ENCODE measurements around the gene EXOC3L1.

The EXOC3L1 gene

GRCh38 chr16:67163164-67163998 lies 26.6 kb downstream of the EXOC3L1 start:
- DNase-seq (ENCODE audit: insufficient read length, low spot score), result no peak
- TF ChIP-seq CTCF (IDR thresholded peaks at IDR 0.05; ENCODE audit: insufficient read depth, missing control alignments), result no peak
- FAIRE-seq, result no peak

- FAIRE-seq (no peak), DNase-seq (ENCODE audit: insufficient read length, low spot score) (no peak)
- no peak for TF ChIP-seq CTCF (IDR thresholded peaks at IDR 0.05; ENCODE audit: insufficient read depth, missing control alignments)
Observed at GRCh38 chr16:67162506-67163163, 27.3 kb downstream of the EXOC3L1 start.

GRCh38 chr16:67161595-67162058 lies 28.3 kb downstream of the EXOC3L1 start:
- FAIRE-seq (no peak), DNase-seq (ENCODE audit: insufficient read length, low spot score) (no peak)
- no peak for TF ChIP-seq CTCF (IDR thresholded peaks at IDR 0.05; ENCODE audit: insufficient read depth, missing control alignments)

- no peak for FAIRE-seq
- DNase-seq (ENCODE audit: insufficient read length, low spot score), result no peak
- no peak for TF ChIP-seq CTCF (IDR thresholded peaks at IDR 0.05; ENCODE audit: insufficient read depth, missing control alignments)
Observed at GRCh38 chr16:67158637-67159600, 31.0 kb downstream of the EXOC3L1 start.

DNA sequence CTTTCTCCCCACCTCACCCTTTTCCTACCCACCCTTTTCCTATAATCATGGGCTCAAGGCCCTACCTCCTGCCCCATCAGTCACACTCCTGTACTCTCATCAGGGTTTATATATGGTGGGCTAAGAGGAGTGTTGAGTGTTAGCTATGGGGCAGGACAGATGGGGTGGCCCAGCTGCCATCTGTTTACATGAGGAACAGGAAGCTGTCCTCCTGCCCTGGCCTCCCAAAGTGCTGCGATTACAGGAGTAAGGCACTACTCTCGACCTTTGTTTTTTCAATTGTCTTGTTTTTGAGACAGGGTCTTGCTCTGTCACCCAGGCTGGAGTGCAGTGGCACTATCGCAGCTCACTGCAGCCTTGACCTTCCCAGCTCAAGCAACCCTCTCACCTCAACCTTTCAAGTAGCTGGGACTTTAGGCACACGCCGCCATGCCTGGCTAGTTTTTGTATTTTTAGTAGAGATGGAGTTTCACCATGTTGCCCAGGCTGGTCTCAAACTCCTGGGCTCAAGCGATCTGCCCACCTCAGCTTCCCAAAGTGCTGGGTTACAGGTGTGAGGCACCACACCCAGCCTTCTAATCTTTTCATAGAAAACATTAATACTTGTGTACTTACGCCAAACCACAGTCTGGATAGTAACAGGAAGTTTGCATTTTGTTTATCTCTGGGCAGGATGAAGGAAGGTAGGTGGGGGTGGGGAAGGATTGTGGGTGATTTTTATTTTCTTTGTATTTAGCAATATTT lies 31.9 kb downstream of the EXOC3L1 start:
- DNase-seq (ENCODE audit: insufficient read length, low spot score) (no peak), FAIRE-seq (no peak)
- no peak for TF ChIP-seq CTCF (IDR thresholded peaks at IDR 0.05; ENCODE audit: insufficient read depth, missing control alignments)

- DNase-seq (ENCODE audit: insufficient read length, low spot score) (no peak), FAIRE-seq (no peak)
- TF ChIP-seq CTCF (IDR thresholded peaks at IDR 0.05; ENCODE audit: insufficient read depth, missing control alignments), result no peak
Observed at GRCh38 chr16:67157106-67157748, 32.7 kb downstream of the EXOC3L1 start.
